ENCODE results near the gene BHLHE40. TPM values are rescaled to one million over a fixed set of nuclear protein-coding genes. Genes with fewer than 3 reads are reported as not detected.

Gene BHLHE40
- total and polyA plus RNA-seq, 2 of the 13 experiments (the other 11 are each of a cell fraction or from before 2014, with no cell fraction given): 1.8 to 51.0 TPM

DNA sequence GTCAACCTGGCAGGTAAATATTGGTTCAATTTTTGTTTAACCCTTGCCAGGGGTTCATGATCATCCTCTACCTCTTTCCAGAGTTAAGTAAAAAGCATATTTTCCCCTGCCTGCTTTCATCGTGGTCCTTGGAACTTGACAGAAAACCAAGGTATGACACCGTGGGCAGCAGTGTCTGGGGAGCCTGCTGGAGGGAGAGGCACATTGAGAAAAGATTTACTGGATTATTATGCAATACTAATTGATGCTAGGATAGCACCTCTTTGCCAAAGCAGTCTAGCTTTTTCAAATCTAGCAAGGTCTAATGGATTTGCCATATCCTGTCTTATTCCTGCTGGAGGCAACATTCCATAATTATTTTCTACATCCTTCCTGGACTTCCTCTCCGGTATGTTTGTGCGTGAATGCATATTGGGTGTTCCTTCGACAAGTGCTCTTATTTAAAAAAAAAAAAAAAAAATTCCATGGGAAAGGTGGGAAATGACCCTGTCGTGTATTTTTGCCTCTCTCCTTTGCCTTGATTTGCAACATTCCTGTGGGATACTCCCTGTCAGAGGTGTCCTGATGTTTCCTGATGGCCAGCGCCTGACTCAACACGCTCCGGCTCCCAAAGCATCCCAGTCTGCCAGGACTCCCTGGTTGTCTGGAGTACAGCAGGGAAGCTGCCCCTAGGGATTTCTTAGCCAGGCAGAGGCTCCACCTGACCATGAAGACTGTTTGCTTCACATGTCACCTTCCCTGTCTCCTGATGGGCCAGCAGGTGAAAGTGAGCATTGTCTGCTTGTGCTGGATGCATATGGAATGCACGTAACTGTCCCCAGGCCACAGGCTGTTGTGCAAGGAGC lies 6.3 kb downstream of the BHLHE40 start (continued):
- TF ChIP-seq, protein P1, sequence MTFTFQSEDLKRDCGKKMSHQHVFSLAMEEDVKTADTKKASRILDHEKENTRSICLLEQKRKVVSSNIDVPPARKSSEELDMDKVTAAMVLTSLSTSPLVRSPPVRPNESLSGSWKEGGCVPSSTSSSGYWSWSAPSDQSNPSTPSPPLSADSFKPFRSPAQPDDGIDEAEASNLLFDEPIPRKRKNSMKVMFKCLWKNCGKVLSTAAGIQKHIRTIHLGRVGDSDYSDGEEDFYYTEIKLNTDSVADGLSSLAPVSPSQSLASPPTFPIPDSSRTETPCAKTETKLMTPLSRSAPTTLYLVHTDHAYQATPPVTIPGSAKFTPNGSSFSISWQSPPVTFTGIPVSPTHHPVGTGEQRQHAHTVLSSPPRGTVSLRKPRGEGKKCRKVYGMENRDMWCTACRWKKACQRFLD (CRISPR knock-in tag; IDR thresholded peaks at IDR 0.05; ENCODE audit: borderline replicate concordance): no peak
- TF ChIP-seq ZNF20 (CRISPR knock-in tag; IDR thresholded peaks at IDR 0.05): no peak
- TF ChIP-seq NR3C1 (CRISPR knock-in tag; IDR thresholded peaks at IDR 0.05): no peak
- no peak for TF ChIP-seq NR2F1 (CRISPR knock-in tag; IDR thresholded peaks at IDR 0.05)
- TF ChIP-seq SETDB1 (CRISPR knock-in tag; IDR thresholded peaks at IDR 0.05; ENCODE audit: borderline replicate concordance): no peak
- TF ChIP-seq ZNF816 (CRISPR knock-in tag; IDR thresholded peaks at IDR 0.05; ENCODE audit: borderline replicate concordance): no peak; the same call in 1 of the 2 replicates
- no peak for TF ChIP-seq HIVEP1 (CRISPR knock-in tag; IDR thresholded peaks at IDR 0.05)
- no peak for TF ChIP-seq ZNF616 (CRISPR knock-in tag; IDR thresholded peaks at IDR 0.05; ENCODE audit: low read depth)
- TF ChIP-seq CREM (IDR thresholded peaks at IDR 0.05): no peak
- no peak for TF ChIP-seq CREM (CRISPR knock-in tag; IDR thresholded peaks at IDR 0.05)
- no peak for TF ChIP-seq TCF7L2 (IDR thresholded peaks at IDR 0.05; ENCODE audit: low read depth, low read length)
- TF ChIP-seq, protein P2, sequence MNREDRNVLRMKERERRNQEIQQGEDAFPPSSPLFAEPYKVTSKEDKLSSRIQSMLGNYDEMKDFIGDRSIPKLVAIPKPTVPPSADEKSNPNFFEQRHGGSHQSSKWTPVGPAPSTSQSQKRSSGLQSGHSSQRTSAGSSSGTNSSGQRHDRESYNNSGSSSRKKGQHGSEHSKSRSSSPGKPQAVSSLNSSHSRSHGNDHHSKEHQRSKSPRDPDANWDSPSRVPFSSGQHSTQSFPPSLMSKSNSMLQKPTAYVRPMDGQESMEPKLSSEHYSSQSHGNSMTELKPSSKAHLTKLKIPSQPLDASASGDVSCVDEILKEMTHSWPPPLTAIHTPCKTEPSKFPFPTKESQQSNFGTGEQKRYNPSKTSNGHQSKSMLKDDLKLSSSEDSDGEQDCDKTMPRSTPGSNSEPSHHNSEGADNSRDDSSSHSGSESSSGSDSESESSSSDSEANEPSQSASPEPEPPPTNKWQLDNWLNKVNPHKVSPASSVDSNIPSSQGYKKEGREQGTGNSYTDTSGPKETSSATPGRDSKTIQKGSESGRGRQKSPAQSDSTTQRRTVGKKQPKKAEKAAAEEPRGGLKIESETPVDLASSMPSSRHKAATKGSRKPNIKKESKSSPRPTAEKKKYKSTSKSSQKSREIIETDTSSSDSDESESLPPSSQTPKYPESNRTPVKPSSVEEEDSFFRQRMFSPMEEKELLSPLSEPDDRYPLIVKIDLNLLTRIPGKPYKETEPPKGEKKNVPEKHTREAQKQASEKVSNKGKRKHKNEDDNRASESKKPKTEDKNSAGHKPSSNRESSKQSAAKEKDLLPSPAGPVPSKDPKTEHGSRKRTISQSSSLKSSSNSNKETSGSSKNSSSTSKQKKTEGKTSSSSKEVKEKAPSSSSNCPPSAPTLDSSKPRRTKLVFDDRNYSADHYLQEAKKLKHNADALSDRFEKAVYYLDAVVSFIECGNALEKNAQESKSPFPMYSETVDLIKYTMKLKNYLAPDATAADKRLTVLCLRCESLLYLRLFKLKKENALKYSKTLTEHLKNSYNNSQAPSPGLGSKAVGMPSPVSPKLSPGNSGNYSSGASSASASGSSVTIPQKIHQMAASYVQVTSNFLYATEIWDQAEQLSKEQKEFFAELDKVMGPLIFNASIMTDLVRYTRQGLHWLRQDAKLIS (CRISPR knock-in tag; IDR thresholded peaks at IDR 0.05): no peak
- TF ChIP-seq MED8 (CRISPR knock-in tag; IDR thresholded peaks at IDR 0.05; ENCODE audit: insufficient replicate concordance): no peak
- TF ChIP-seq ZNF564 (CRISPR knock-in tag; IDR thresholded peaks at IDR 0.05): no peak
- TF ChIP-seq, protein P3, sequence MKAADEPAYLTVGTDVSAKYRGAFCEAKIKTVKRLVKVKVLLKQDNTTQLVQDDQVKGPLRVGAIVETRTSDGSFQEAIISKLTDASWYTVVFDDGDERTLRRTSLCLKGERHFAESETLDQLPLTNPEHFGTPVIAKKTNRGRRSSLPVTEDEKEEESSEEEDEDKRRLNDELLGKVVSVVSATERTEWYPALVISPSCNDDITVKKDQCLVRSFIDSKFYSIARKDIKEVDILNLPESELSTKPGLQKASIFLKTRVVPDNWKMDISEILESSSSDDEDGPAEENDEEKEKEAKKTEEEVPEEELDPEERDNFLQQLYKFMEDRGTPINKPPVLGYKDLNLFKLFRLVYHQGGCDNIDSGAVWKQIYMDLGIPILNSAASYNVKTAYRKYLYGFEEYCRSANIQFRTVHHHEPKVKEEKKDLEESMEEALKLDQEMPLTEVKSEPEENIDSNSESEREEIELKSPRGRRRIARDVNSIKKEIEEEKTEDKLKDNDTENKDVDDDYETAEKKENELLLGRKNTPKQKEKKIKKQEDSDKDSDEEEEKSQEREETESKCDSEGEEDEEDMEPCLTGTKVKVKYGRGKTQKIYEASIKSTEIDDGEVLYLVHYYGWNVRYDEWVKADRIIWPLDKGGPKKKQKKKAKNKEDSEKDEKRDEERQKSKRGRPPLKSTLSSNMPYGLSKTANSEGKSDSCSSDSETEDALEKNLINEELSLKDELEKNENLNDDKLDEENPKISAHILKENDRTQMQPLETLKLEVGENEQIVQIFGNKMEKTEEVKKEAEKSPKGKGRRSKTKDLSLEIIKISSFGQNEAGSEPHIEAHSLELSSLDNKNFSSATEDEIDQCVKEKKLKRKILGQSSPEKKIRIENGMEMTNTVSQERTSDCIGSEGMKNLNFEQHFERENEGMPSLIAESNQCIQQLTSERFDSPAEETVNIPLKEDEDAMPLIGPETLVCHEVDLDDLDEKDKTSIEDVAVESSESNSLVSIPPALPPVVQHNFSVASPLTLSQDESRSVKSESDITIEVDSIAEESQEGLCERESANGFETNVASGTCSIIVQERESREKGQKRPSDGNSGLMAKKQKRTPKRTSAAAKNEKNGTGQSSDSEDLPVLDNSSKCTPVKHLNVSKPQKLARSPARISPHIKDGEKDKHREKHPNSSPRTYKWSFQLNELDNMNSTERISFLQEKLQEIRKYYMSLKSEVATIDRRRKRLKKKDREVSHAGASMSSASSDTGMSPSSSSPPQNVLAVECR (CRISPR knock-in tag; IDR thresholded peaks at IDR 0.05; ENCODE audit: borderline replicate concordance): no peak
- TF ChIP-seq SATB2 (CRISPR knock-in tag; IDR thresholded peaks at IDR 0.05): no peak
- TF ChIP-seq MEIS1 (CRISPR knock-in tag; IDR thresholded peaks at IDR 0.05; ENCODE audit: borderline replicate concordance): no peak
- no peak for TF ChIP-seq JUN (CRISPR knock-in tag; IDR thresholded peaks at IDR 0.05)
- TF ChIP-seq NCOA1 (CRISPR knock-in tag; IDR thresholded peaks at IDR 0.05): no peak
- TF ChIP-seq ZBTB38 (CRISPR knock-in tag; IDR thresholded peaks at IDR 0.05): no peak; the same call in 1 of the 2 replicates
